DND-41 (cell line): ENCODE measurements around the gene STON2.

Experiments
- EZH2 ChIP-seq: IDR thresholded peaks from 3 replicates; pipeline ENCODE4 v1.6.1; 2012; ENCODE audit warnings: borderline replicate concordance, low read depth, mild to moderate bottlenecking, moderate library complexity, low read length, inconsistent platforms; ENCODE audit not compliant: severe bottlenecking
- TF ChIP-seq, protein P1 (sequence below): IDR thresholded peaks from 2 replicates; pipeline ENCODE4 v1.5.1; 2012; ENCODE audit warnings: borderline replicate concordance, low read length, moderate library complexity, mild to moderate bottlenecking; ENCODE audit not compliant: poor library complexity, severe bottlenecking; ENCODE audit errors: extremely low read depth

DNA sequence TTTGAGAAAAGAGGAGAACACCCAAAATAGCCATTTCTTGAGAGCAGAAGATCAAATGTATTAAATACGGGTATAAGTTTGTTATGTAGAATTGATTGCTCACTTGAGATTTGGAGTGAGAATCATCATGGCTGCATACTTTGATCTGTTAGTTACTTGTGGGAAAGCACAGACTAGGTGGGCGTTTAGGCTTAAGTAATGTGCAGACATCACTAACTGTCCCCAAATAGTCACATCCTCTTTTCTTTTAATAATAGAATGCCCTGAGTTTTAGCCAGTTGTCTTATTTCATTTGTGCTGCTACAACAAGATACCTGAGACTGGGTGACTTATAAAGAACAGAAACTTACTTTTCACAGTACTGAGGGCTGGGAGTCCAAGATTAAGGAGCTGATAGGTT lies 165.0 kb downstream of the STON2 start:
- TF ChIP-seq, protein P1, sequence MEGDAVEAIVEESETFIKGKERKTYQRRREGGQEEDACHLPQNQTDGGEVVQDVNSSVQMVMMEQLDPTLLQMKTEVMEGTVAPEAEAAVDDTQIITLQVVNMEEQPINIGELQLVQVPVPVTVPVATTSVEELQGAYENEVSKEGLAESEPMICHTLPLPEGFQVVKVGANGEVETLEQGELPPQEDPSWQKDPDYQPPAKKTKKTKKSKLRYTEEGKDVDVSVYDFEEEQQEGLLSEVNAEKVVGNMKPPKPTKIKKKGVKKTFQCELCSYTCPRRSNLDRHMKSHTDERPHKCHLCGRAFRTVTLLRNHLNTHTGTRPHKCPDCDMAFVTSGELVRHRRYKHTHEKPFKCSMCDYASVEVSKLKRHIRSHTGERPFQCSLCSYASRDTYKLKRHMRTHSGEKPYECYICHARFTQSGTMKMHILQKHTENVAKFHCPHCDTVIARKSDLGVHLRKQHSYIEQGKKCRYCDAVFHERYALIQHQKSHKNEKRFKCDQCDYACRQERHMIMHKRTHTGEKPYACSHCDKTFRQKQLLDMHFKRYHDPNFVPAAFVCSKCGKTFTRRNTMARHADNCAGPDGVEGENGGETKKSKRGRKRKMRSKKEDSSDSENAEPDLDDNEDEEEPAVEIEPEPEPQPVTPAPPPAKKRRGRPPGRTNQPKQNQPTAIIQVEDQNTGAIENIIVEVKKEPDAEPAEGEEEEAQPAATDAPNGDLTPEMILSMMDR, result no peak
- no peak for TF ChIP-seq EZH2
